ENCODE results near the gene IGLL1. TPM values are rescaled to one million over a fixed set of nuclear protein-coding genes. Genes with fewer than 3 reads are reported as not detected.

IGLL1 gene
- total and polyA plus RNA-seq, 2 donors (not counting 1 experiment from before 2014, with no cell fraction given): not detected

DNA sequence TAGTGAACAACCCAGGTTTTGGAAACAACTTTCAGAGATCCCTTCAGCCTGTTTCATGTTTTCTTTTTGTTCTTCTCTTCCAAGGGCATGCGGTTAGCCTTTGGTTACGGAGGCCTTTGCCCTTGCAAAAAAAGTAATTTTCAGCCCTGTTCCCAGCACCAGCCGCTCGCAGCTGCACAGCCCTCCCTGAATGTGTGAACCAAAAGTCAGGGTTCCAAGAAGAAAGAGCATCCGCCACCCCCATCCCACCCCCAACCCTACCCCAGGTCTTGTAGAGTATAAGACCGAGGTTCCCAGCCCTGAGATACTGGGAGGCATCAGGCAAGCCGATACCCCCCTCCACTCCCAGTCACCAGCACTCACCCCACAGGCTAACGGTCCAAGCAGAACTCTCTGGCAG lies 56.4 kb downstream of the IGLL1 start:
- peaks cover 15% of the 10 kb centered on the region for H3K4me1 Mint-ChIP-seq
- no peak for DNase-seq
- intact Hi-C loops (cut with micrococcal nuclease): loop anchor here (2.0 kb wide), 1 partner anchor 15 kb away; no protein-coding TSS in a partner anchor
- 92% methylated on average over 3 of the region's 8 CpGs for WGBS (ENCODE audit: insufficient coverage)
- peaks cover 13 to 15% of the 10 kb centered on the region in 2 donors for H3K4me1 ChIP-seq (ENCODE audit: control insufficient read depth in 2 of 2, insufficient read depth in 2 of 2, low read length in 2 of 2)
- no peaks in the 10 kb centered on the region for H3K36me3 ChIP-seq (replicated peaks in 1 of 2; ENCODE audit: control extremely low read depth in 1 of 2, control insufficient read depth in 1 of 2, extremely low read depth in 1 of 2, insufficient read depth in 2 of 2, low read length in 1 of 2)
- no peak overlapping the region for H3K4me2 ChIP-seq (replicated peaks; ENCODE audit: low read depth, low read length, poor library complexity, severe bottlenecking)
- POLR2A ChIA-PET: no interaction called here
- H3K79me2 ChIP-seq (ENCODE audit: control insufficient read depth, insufficient read depth, low read length): no peaks in the 10 kb centered on the region
- H3K4me3 Mint-ChIP-seq: no peak overlapping the region
- no peaks in the 10 kb centered on the region for H3K9me3 ChIP-seq (ENCODE audit: control extremely low read depth in 1 of 3, control insufficient read depth in 2 of 3, insufficient read depth in 1 of 3, low read length in 2 of 3)
- no peak for TF ChIP-seq EZH2 (IDR thresholded peaks at IDR 0.05; ENCODE audit: borderline replicate concordance, insufficient read depth, low read depth, low read length, poor library complexity, severe bottlenecking)
- TF ChIP-seq, protein P1, sequence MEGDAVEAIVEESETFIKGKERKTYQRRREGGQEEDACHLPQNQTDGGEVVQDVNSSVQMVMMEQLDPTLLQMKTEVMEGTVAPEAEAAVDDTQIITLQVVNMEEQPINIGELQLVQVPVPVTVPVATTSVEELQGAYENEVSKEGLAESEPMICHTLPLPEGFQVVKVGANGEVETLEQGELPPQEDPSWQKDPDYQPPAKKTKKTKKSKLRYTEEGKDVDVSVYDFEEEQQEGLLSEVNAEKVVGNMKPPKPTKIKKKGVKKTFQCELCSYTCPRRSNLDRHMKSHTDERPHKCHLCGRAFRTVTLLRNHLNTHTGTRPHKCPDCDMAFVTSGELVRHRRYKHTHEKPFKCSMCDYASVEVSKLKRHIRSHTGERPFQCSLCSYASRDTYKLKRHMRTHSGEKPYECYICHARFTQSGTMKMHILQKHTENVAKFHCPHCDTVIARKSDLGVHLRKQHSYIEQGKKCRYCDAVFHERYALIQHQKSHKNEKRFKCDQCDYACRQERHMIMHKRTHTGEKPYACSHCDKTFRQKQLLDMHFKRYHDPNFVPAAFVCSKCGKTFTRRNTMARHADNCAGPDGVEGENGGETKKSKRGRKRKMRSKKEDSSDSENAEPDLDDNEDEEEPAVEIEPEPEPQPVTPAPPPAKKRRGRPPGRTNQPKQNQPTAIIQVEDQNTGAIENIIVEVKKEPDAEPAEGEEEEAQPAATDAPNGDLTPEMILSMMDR (IDR thresholded peaks at IDR 0.05): no peak
- H2AFZ ChIP-seq (ENCODE audit: insufficient read depth, low read depth, low read length, poor library complexity, severe bottlenecking): no peak overlapping the region
- H3K27me3 Mint-ChIP-seq: peaks cover 31% of the 10 kb centered on the region
- no peak overlapping the region for H3K4me3 ChIP-seq (ENCODE audit: control extremely low read depth in 1 of 5, extremely low read depth in 1 of 5, insufficient read depth in 1 of 5, low read depth in 2 of 5, low read length in 4 of 5)
- CTCF ChIA-PET: no interaction called here
- H3K27me3 ChIP-seq (replicated peaks in 1 of 4; ENCODE audit: control extremely low read depth in 1 of 4, control insufficient read depth in 3 of 4, insufficient read depth in 4 of 4, low read length in 3 of 4): peaks cover 0 to 41% (median 12%) of the 10 kb centered on the region in 4 experiments
- no peak overlapping the region for H3K27ac Mint-ChIP-seq
- H3K27ac ChIP-seq (ENCODE audit: low read length in 2 of 2): no peak overlapping the region
- H4K20me1 ChIP-seq (ENCODE audit: control insufficient read depth, insufficient read depth, low read length, poor library complexity, severe bottlenecking): no peaks in the 10 kb centered on the region
- no peak overlapping the region for H3K9ac ChIP-seq (ENCODE audit: low read length)
- no peak for ATAC-seq (ENCODE audit: low read depth)
- no peaks in the 10 kb centered on the region for H3K9me3 Mint-ChIP-seq (ENCODE audit: insufficient read depth)

Small RNA genes lying within 50 kb of the gene (small RNA-seq; reads per million reads assigned to genes)
- not detected for gene AP000346.3 (ENCODE audit: insufficient read length, low read depth, low replicate concordance)

Other genes with a start within 250 kb of the IGLL1 start
- gene DRICH1, start 52.0 kb upstream of the IGLL1 start, total RNA-seq: 1.5 and 1.7 TPM in 2 replicates
- 0.37 and 2.1 TPM in 2 replicates for gene DRICH1, start 52.0 kb upstream of the IGLL1 start, polyA plus RNA-seq
- gene RGL4, start 110.7 kb upstream of the IGLL1 start, total RNA-seq: 0.81 and 1.2 TPM in 2 replicates
- gene RGL4, start 110.7 kb upstream of the IGLL1 start, polyA plus RNA-seq: 2.7 and 4.1 TPM in 2 replicates
- 8.3 and 9.6 TPM in 2 replicates for gene ZNF70, start 170.8 kb upstream of the IGLL1 start, total RNA-seq
- 2.1 and 2.9 TPM in 2 replicates for gene ZNF70, start 170.8 kb upstream of the IGLL1 start, polyA plus RNA-seq
- 73.0 and 92.7 TPM in 2 replicates for gene VPREB3, start 174.1 kb upstream of the IGLL1 start, total RNA-seq
- gene VPREB3, start 174.1 kb upstream of the IGLL1 start, polyA plus RNA-seq: 402 and 461 TPM in 2 replicates
- gene C22orf15, start 182.7 kb upstream of the IGLL1 start, total RNA-seq: 0.81 and 1.0 TPM in 2 replicates
- 0.30 and 0.61 TPM in 2 replicates for gene C22orf15, start 182.7 kb upstream of the IGLL1 start, polyA plus RNA-seq
- 54.0 and 57.2 TPM in 2 replicates for gene CHCHD10, start 187.7 kb upstream of the IGLL1 start, total RNA-seq
- 67.1 and 124 TPM in 2 replicates for gene CHCHD10, start 187.7 kb upstream of the IGLL1 start, polyA plus RNA-seq
- gene MMP11, start 192.6 kb upstream of the IGLL1 start, total RNA-seq: 11.6 and 14.8 TPM in 2 replicates
- gene MMP11, start 192.6 kb upstream of the IGLL1 start, polyA plus RNA-seq: 19.0 and 21.7 TPM in 2 replicates
- 179 and 187 TPM in 2 replicates for gene SMARCB1, start 206.7 kb upstream of the IGLL1 start, total RNA-seq
- 121 and 190 TPM in 2 replicates for gene SMARCB1, start 206.7 kb upstream of the IGLL1 start, polyA plus RNA-seq

Measured in B cell (primary cell).